ENCODE results near the gene TNKS1BP1.

The TNKS1BP1 gene

DNA sequence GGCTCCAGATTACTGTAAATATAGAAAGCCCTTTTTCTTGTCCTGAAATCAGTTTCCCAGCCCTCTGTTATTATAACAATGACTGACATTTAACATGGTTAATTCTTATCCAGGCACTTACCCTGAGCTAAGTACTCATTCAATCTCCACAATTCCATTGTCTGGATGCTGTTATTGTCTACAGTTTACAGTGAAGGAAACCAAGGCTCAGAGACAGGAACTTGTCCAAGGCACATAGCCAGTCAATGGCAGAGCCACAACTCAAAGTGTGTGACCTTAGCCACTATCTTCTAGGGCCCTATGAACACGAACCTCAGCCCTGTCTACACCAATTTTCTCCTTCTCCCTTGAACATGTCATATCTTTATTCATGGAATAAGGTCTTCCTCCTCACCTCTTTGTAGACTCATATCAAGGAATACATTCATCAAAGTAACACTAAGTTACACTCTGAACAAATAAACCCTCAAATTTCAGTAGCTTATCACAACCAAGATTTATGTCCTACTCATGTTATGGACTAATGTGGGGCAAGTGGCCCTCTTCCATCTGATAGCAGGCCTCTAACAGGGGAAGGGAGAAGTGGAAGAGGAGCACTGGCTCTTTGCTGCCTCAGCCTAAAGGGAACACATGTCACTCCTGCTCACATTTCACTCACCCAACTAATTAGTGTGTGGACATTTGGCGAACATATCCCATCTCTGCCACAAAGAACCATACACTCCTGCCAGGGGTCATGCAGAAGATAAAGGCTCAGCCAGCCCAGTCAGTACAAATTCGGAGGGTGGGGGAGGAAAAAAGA lies 48.4 kb downstream of the TNKS1BP1 start:
- no peak for DNase-seq (ENCODE audit: low read depth)
- TF ChIP-seq, protein P1, sequence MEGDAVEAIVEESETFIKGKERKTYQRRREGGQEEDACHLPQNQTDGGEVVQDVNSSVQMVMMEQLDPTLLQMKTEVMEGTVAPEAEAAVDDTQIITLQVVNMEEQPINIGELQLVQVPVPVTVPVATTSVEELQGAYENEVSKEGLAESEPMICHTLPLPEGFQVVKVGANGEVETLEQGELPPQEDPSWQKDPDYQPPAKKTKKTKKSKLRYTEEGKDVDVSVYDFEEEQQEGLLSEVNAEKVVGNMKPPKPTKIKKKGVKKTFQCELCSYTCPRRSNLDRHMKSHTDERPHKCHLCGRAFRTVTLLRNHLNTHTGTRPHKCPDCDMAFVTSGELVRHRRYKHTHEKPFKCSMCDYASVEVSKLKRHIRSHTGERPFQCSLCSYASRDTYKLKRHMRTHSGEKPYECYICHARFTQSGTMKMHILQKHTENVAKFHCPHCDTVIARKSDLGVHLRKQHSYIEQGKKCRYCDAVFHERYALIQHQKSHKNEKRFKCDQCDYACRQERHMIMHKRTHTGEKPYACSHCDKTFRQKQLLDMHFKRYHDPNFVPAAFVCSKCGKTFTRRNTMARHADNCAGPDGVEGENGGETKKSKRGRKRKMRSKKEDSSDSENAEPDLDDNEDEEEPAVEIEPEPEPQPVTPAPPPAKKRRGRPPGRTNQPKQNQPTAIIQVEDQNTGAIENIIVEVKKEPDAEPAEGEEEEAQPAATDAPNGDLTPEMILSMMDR (conservative IDR thresholded peaks at IDR 0.05; ENCODE audit: low read depth, low read length): no peak

DNA sequence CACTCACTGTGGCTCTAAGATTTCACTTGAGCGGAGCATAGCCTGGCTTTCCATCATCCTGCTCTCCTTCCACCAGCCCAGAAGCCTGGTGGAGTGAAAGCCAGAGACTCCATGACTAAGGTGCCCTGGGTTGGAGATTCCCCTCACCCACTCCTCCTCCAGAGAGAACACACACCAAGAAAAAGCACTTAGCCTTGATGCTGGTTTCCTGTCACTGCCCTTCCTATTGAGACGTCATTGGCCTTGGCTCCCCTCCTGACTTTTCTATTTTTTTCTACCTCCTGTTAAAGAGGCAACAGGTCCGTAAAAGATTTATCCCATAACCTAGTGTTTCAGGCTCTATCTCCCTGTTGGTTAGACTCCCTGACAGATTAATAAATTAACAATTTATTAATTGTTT lies 49.2 kb downstream of the TNKS1BP1 start:
- H3K4me3 ChIP-seq (ENCODE audit: low read length): no peak overlapping the region
- TF ChIP-seq, protein P1 (conservative IDR thresholded peaks at IDR 0.05; ENCODE audit: low read depth, low read length): no peak
- no peak for DNase-seq (ENCODE audit: low read depth)

More for the DNA sequence above, 48.4 kb downstream of the TNKS1BP1 start:
- no peak overlapping the region for H3K4me3 ChIP-seq (ENCODE audit: low read length)

DNA sequence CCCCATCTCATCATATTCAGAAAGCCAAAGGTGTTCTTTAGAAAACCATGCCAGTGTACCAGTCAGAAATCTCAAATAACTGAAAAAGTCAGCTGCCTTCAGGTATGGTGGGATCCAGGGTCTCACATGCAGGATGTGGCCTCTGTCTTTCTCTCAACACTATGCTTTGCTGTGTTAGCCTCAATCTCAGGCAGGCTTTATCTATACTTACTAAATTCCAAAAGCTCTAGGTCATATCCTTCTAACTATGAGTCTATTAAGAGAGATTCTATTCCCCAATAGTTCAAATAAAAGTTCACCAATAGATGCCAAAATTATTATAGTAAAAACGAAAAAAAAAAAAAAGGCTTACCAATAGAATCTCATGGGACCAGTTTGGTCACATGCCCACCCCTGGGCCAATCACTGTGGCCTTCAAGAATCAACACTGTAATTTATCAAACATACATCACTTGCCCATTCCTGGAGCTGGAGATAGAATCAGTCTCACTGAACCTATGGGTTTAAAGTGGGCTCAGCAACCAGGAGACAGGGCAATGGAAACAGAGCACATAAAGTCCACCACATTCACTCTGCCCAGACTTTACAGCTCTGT lies 49.8 kb downstream of the TNKS1BP1 start:
- TF ChIP-seq, protein P1 (conservative IDR thresholded peaks at IDR 0.05; ENCODE audit: low read depth, low read length): no peak
- H3K4me3 ChIP-seq (ENCODE audit: low read length): no peak overlapping the region
- no peak for DNase-seq (ENCODE audit: low read depth)

DNA sequence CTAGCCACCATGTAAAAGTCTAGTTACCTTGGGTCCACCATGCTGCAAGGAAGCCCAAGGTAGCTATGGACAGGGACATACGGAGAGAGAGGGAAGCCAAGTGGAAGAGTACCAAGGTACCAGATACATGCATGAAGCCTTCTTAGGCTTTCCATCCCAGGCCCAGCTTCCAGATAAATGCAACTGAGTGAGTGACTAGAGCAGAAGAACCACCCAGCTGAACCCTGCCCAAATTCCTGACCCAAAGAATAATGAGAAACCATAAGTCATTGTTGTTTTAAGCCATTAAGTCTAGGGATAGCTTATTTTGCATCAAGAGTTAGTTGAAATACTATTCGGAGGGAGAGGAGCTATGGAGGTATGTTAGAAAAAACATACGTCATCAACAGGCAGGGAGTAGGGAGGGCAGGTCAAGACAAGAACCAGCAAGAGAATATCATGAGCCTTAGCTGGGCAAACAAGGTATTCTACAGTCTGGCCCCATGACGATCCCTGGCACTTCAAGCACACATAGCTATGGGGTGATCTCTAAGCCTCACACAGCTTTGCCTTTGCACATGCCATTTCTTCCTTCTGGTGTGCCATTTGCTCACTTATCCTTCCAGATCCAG lies 51.2 kb downstream of the TNKS1BP1 start:
- TF ChIP-seq, protein P1 (conservative IDR thresholded peaks at IDR 0.05; ENCODE audit: low read depth, low read length): no peak
- no peak overlapping the region for H3K4me3 ChIP-seq (ENCODE audit: low read length)
- no peak for DNase-seq (ENCODE audit: low read depth)

DNA sequence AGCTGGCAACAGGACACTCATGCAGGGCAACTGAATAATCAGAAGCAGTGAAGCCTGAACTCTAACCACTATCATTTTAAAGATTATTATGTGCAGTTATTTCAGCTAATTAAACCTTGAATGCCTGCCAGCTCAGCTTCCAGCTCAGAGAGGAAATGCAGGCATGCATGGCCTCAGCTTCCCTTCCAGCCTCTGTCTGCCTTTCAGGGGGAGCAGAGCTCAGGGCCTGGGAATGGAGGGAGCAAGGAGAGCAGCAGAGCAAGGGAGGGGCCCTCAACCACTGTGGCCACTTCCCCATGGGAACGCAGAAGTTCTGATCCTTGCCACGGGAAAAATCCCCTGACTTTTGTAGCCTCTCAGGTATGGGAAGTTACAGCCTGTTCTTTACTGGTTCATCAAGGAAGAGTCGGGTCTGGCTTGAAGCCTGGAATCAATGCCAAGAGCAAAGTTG lies 55.2 kb downstream of the TNKS1BP1 start:
- no peak for DNase-seq (ENCODE audit: low read depth)
- no peak overlapping the region for H3K4me3 ChIP-seq (ENCODE audit: low read length)
- TF ChIP-seq, protein P1 (conservative IDR thresholded peaks at IDR 0.05; ENCODE audit: low read depth, low read length): no peak

DNA sequence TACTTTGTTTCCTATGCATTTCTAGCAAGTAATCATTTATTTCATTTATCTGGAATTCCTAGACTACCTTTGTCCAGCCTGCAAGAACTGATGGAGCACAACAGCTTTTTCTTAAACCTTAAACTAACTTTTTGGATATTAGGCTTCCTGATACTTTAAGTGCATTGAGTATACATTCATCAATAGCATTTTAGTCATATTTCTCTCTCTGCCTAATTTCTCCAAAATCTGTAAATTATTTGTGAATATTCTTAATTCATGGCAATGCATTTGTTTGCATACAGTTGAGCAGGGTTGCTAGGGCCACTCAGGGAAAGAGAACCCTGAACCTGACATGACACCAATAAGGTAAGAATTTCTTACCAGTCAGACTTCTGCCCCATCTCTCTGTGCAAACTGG lies 58.6 kb downstream of the TNKS1BP1 start:
- TF ChIP-seq, protein P1 (conservative IDR thresholded peaks at IDR 0.05; ENCODE audit: low read depth, low read length): no peak
- no peak for DNase-seq (ENCODE audit: low read depth)
- H3K4me3 ChIP-seq (ENCODE audit: low read length): no peak overlapping the region
